A673 (cell line): ENCODE measurements around the gene FRMD1. TPM values are rescaled to one million over a fixed set of nuclear protein-coding genes. Genes with fewer than 3 reads are reported as not detected.

Experiments used
- BruUV-seq: library from RNA; stranded (reverse); fragments of 400-500 nt; replicated peaks from 2 replicates; lab custom pipeline; 2021; lab: Mats Ljungman, UMichigan
- CTCF ChIA-PET: fragments of 300-600 bp; sonication (Branson Sonifier 250); formaldehyde crosslinking; loops from one replicate; lab custom pipeline; 2022; ENCODE audit warnings: antibody characterized with exemption; lab: Charles Lee
- POLR2A ChIA-PET: fragments of 300-600 bp; sonication (Branson Sonifier 250); formaldehyde crosslinking; loops from one replicate; lab custom pipeline; 2022; ENCODE audit warnings: antibody characterized with exemption; ENCODE audit not compliant: low non-redundant PET; lab: Charles Lee
- DNase-seq: peaks from one replicate; pipeline ENCODE4 v3.0.0-alpha.2; 2015; ENCODE audit warnings: low spot score
- H3K27ac ChIP-seq: fragments of 200-600 bp; sonication (generic); 2 replicates; pipeline ENCODE4 v1.5.1; 2016; ENCODE audit warnings: mixed run types, low read depth, mild to moderate bottlenecking, mixed read lengths, antibody characterized with exemption, low read length; ENCODE audit not compliant: poor library complexity, severe bottlenecking
- H3K27me3 ChIP-seq: fragments of 200-600 bp; sonication (generic); replicated peaks from 2 replicates; pipeline ENCODE4 v1.6.1; 2017; ENCODE audit warnings: mixed run types, low read depth, mild to moderate bottlenecking, mixed read lengths, antibody characterized with exemption, low read length; ENCODE audit not compliant: insufficient read depth, poor library complexity
- H3K36me3 ChIP-seq: fragments of 200-600 bp; sonication (generic); 2 replicates; pipeline ENCODE4 v1.6.1; 2016; ENCODE audit warnings: mixed run types, mild to moderate bottlenecking, mixed read lengths, antibody characterized with exemption, low read length; ENCODE audit not compliant: insufficient read depth, poor library complexity, severe bottlenecking
- H3K4me1 ChIP-seq: fragments of 200-600 bp; sonication (generic); 2 replicates; pipeline ENCODE4 v1.6.1; 2017; ENCODE audit warnings: mixed run types, mild to moderate bottlenecking, mixed read lengths, antibody characterized with exemption, low read length; ENCODE audit not compliant: insufficient read depth, poor library complexity, severe bottlenecking
- H3K4me3 ChIP-seq: fragments of 200-600 bp; sonication (generic); 2 replicates; pipeline ENCODE4 v1.5.1; 2016; ENCODE audit warnings: low read depth, mixed run types, mild to moderate bottlenecking, mixed read lengths, low read length; ENCODE audit not compliant: poor library complexity, severe bottlenecking
- H3K9me3 ChIP-seq: fragments of 200-600 bp; sonication (generic); 2 replicates; pipeline ENCODE4 v1.6.1; 2016; ENCODE audit warnings: mixed run types, low read depth, mild to moderate bottlenecking, mixed read lengths, antibody characterized with exemption, low read length; ENCODE audit not compliant: poor library complexity, severe bottlenecking
- CTCF ChIP-seq: fragments of 300-800, 200-600 bp; sonication (generic); conservative IDR thresholded peaks from 2 replicates; pipeline ENCODE4 v1.5.1; 2017; ENCODE audit warnings: low read depth, mild to moderate bottlenecking, antibody characterized with exemption, low read length, moderate library complexity, mixed read lengths
- EZH2 ChIP-seq: fragments of 200-600 bp; sonication (generic); IDR thresholded peaks from 2 replicates; pipeline ENCODE4 v1.6.1; 2017; ENCODE audit warnings: borderline replicate concordance, low read depth, mild to moderate bottlenecking, mixed read lengths, antibody characterized with exemption, low read length; ENCODE audit not compliant: poor library complexity, severe bottlenecking
- intact Hi-C: fragments of 100-400 bp; cut with micrococcal nuclease; formaldehyde crosslinking; loops from one replicate; pipeline ENCODE4 v1.10.0; 2022; ENCODE audit not compliant: unreplicated experiment
- total RNA-seq: library from RNA; stranded (reverse); gene quantifications from 2 replicates; pipeline ENCODE4 v1.2.3, GENCODE V29; 2021

Gene FRMD1
- total RNA-seq, 1 experiment from 2014 or later: not detected

GRCh38 chr6:168015482-168016175 lies 63.4 kb downstream of the FRMD1 start:
- intact Hi-C loops: no loop called here
- DNase-seq: no peak
- CTCF ChIA-PET: no interaction called here
- no peaks in the 10 kb centered on the region for H3K36me3 ChIP-seq
- TF ChIP-seq CTCF: no peak
- H3K27ac ChIP-seq: no peak overlapping the region
- BruUV-seq: no TSS peak
- no peak overlapping the region for H3K4me3 ChIP-seq
- POLR2A ChIA-PET: no interaction called here
- H3K27me3 ChIP-seq: no peaks in the 10 kb centered on the region
- peaks cover 17% of the 10 kb centered on the region for H3K9me3 ChIP-seq
- no peaks in the 10 kb centered on the region for H3K4me1 ChIP-seq

- TF ChIP-seq CTCF (no peak), EZH2 (no peak)
- intact Hi-C loops: no loop called here
- no peaks in the 10 kb centered on the region for H3K27me3 ChIP-seq
- POLR2A ChIA-PET: no interaction called here
- no peak for DNase-seq
- no peak overlapping the region for H3K27ac ChIP-seq
- peaks cover 23% of the 10 kb centered on the region for H3K9me3 ChIP-seq
- no peak overlapping the region for H3K4me3 ChIP-seq
- BruUV-seq: no TSS peak
- H3K36me3 ChIP-seq: no peaks in the 10 kb centered on the region
- no peaks in the 10 kb centered on the region for H3K4me1 ChIP-seq
- CTCF ChIA-PET: no interaction called here
Measured at GRCh38 chr6:168015009-168015408, 64.0 kb downstream of the FRMD1 start.

- DNase-seq: no peak
Measured at GRCh38 chr6:168014428-168014827, 64.6 kb downstream of the FRMD1 start.

More at GRCh38 chr6:168014428-168014827, 64.6 kb downstream of the FRMD1 start:
- no TSS peak for BruUV-seq
- intact Hi-C loops: no loop called here
- TF ChIP-seq EZH2 (no peak), CTCF (no peak)
- no peaks in the 10 kb centered on the region for H3K4me1 ChIP-seq
- peaks cover 23% of the 10 kb centered on the region for H3K9me3 ChIP-seq
- no peaks in the 10 kb centered on the region for H3K36me3 ChIP-seq
- H3K27ac ChIP-seq: no peak overlapping the region
- POLR2A ChIA-PET: no interaction called here
- CTCF ChIA-PET: no interaction called here
- no peak overlapping the region for H3K4me3 ChIP-seq
- no peaks in the 10 kb centered on the region for H3K27me3 ChIP-seq
